NB4 (cell line): Measurements from ENCODE around the gene C6orf89.

Experiments used
- DNase-seq: peaks from one replicate; pipeline ENCODE4 v3.0.0; 2010; ENCODE audit warnings: low read depth
- H3K4me3 ChIP-seq: one replicate; pipeline ENCODE4 v1.5.1; 2011; ENCODE audit warnings: mild to moderate bottlenecking, low read depth, low read length, moderate library complexity
- MYC ChIP-seq: IDR thresholded peaks from 2 replicates; pipeline ENCODE4 v1.6.1; 2011; ENCODE audit warnings: low read depth, low read length
- POLR2A ChIP-seq: IDR thresholded peaks from 2 replicates; pipeline ENCODE4 v1.6.1; 2011; ENCODE audit warnings: mild to moderate bottlenecking; ENCODE audit not compliant: insufficient read length; ENCODE audit errors: extremely low read depth
- TF ChIP-seq, protein P1 (sequence below): IDR thresholded peaks from 2 replicates; pipeline ENCODE4 v1.6.1; 2011; ENCODE audit warnings: low read depth, low read length
- TF ChIP-seq, protein P2 (sequence below): IDR thresholded peaks from one replicate; pipeline ENCODE4 v1.5.1; 2012; ENCODE audit warnings: low read depth, low read length

C6orf89 gene

DNA sequence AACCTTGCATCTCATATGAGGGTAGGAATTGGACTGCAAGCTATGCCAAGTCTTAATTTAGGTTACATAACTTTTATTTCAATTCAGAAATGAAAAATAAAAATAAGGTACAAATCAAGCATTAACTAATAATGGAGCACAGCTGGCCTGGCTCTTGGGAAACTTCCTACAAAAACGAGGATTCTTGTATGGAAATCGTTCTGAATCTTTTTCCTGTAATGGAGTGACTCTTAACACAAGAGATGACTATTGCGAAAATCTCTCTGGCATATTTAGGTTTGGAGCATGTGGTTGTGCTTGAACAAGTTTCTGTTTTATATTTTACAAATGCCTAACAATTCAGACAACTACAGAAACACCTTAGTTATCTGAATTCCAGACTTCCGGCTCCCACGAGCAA lies 34.8 kb downstream of the C6orf89 start:
- DNase-seq, result no peak
- TF ChIP-seq POLR2A (no peak), MYC (no peak)
- TF ChIP-seq, protein P1, sequence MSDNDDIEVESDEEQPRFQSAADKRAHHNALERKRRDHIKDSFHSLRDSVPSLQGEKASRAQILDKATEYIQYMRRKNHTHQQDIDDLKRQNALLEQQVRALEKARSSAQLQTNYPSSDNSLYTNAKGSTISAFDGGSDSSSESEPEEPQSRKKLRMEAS, result no peak
- TF ChIP-seq, protein P2, sequence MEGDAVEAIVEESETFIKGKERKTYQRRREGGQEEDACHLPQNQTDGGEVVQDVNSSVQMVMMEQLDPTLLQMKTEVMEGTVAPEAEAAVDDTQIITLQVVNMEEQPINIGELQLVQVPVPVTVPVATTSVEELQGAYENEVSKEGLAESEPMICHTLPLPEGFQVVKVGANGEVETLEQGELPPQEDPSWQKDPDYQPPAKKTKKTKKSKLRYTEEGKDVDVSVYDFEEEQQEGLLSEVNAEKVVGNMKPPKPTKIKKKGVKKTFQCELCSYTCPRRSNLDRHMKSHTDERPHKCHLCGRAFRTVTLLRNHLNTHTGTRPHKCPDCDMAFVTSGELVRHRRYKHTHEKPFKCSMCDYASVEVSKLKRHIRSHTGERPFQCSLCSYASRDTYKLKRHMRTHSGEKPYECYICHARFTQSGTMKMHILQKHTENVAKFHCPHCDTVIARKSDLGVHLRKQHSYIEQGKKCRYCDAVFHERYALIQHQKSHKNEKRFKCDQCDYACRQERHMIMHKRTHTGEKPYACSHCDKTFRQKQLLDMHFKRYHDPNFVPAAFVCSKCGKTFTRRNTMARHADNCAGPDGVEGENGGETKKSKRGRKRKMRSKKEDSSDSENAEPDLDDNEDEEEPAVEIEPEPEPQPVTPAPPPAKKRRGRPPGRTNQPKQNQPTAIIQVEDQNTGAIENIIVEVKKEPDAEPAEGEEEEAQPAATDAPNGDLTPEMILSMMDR, result no peak
- no peak overlapping the region for H3K4me3 ChIP-seq

DNA sequence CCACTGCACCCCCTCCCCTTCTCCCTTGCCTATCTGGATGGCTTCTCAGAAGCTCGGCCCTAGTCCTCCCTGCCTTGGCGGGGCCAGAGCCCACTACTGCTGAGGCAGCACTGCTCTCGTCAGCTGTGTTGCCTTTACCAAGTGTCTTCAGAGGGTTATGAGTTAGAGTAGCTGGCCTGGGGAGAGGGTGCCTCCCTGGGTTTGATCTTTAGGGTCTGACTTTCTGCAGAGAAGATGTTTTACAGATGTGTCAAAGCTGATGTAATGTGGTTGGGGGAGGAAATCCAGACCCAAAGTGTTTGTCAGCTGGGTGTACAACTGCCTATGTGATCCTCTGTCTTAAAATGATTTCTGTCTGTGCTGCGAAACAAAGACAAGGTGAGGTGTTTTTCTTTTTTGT lies 38.4 kb downstream of the C6orf89 start:
- no peak for TF ChIP-seq MYC
- no peak for TF ChIP-seq POLR2A
- TF ChIP-seq, protein P2, result no peak
- TF ChIP-seq, protein P1, result no peak
- DNase-seq, result no peak
- no peak overlapping the region for H3K4me3 ChIP-seq

DNA sequence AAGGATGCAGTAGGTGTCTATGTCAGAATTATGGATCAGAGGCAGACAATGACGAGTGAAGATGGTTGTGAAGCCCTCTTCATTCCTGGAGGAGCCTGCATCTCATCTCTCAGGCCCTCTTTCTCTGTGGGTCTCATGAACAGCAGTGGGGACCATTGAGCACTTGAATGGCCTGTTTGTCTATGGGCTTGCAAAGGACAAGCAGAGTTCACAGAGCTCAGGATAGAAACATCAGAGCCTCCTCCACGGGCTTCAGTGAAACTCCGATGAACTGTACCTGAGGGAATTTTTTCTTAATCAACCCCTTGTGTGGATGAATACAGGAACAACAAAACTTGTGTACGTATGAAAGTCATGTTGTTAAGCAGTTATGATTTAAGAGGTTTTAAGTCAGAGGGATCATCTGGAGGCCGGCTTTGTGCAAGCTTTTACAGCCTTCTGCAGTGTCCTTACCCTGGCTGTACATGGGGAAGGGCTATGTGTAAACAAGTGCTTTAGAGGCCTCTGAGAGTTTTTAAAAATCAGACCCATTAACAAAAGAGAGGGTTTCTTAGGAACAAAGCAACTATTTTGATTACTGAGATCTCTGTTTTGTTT lies 39.1 kb downstream of the C6orf89 start:
- no peak for TF ChIP-seq MYC
- TF ChIP-seq, protein P2, result no peak
- TF ChIP-seq, protein P1, result no peak
- TF ChIP-seq POLR2A, result no peak
- no peak for DNase-seq
- no peak overlapping the region for H3K4me3 ChIP-seq

DNA sequence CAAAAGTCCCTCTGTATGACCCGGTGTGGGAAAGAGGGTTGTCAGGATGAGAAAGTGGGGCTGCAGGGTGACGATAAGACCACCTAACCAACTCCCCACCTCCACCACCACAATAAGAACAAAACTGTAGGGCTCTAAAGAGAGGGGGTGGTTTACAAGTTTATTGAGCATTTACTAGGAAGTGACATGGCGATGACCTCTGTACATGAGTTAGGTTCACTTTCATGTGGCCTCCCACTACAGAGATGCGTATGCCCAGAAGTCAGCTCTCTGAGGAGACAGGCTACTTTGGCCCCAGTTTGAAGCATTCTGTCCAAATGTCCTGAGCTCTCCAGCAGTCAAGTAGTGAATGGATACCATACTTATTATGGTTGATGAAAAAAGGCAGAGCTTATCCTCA lies 40.1 kb downstream of the C6orf89 start:
- no peak overlapping the region for H3K4me3 ChIP-seq
- DNase-seq, result no peak
- TF ChIP-seq MYC (no peak), POLR2A (no peak)
- TF ChIP-seq, protein P1, result no peak
- TF ChIP-seq, protein P2, result no peak

DNA sequence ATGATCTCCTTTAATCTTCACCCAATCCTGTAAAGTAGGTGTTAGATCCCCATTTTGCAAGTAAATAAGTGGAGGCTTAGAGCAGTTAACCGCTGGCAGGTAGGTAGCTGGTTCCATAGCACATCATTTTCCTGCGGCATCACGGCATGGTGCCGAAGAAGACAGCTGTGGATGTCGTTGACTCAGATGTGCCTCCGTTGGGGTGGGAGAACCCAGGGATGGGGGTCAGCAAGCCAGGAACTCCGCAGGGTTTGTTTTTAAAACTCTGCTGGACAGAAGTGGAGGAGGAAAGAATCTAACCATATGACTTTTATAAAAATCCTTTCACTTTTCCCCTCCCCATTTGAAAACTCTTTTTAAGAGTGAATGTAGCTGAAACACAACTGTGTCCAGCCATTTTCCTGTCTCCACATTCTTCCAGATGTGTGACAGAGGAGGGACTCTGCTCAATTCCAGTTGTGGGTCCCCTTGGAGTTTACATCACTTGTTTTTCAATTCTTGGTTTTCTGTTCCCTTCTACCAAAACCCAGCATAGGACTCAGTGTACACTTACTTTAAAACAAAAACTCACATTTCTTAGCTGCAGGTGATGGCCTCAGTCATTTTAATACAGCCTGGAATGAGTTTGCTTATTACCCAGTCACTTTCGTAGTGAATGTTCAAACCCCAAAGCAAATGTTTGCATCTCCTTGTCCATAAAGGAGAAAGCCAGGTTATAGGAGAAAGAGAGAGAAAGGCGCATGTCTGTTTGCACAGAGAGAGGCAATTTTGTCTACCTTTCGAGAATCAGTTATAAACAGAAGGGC lies 41.2 kb downstream of the C6orf89 start:
- H3K4me3 ChIP-seq, result no peak overlapping the region
- TF ChIP-seq, protein P2, result no peak
- no peak for TF ChIP-seq MYC
- TF ChIP-seq, protein P1, result no peak
- no peak for TF ChIP-seq POLR2A
- DNase-seq, result no peak
